HepG2 (cell line): ENCODE data around the gene TBX21. TPM values are rescaled to one million over a fixed set of nuclear protein-coding genes. Genes with fewer than 3 reads are reported as not detected.
A peak's percentile ranks its signal among the peaks of the same experiment; 100 is the strongest.

ENCODE experiments used
- EED ChIP-seq: sonication (generic); formaldehyde crosslinking; IDR thresholded peaks from 2 replicates; pipeline ENCODE4 v1.5.0; 2020; ENCODE audit warnings: mild to moderate bottlenecking, missing genetic modification reagents
- PATZ1 ChIP-seq: sonication (generic); formaldehyde crosslinking; IDR thresholded peaks from 2 replicates; pipeline ENCODE4 v1.4.0; 2020; ENCODE audit warnings: missing genetic modification reagents
- RAD21 ChIP-seq: fragments of 450-650 bp; formaldehyde crosslinking; IDR thresholded peaks from 2 replicates; pipeline ENCODE4 v1.5.0; 2020; ENCODE audit warnings: mild to moderate bottlenecking
- SIN3A ChIP-seq: IDR thresholded peaks from 2 replicates; pipeline ENCODE4 v1.6.1; 2011; ENCODE audit warnings: low read depth, mild to moderate bottlenecking, control low read depth, low read length, borderline replicate concordance
- TP53 ChIP-seq: sonication (generic); formaldehyde crosslinking; conservative IDR thresholded peaks from 2 replicates; pipeline ENCODE4 v1.4.0; 2020; ENCODE audit warnings: missing genetic modification reagents
- ZBTB33 ChIP-seq: sonication (generic); formaldehyde crosslinking; IDR thresholded peaks from 2 replicates; pipeline ENCODE4 v1.4.0; 2020; ENCODE audit warnings: missing genetic modification reagents
- ZBTB42 ChIP-seq: sonication (generic); formaldehyde crosslinking; IDR thresholded peaks from 2 replicates; pipeline ENCODE4 v1.5.0; 2020; ENCODE audit warnings: mild to moderate bottlenecking, missing genetic modification reagents
- ZNF232 ChIP-seq: sonication (generic); formaldehyde crosslinking; IDR thresholded peaks from 2 replicates; pipeline ENCODE4 v1.4.0; 2020; ENCODE audit warnings: missing genetic modification reagents, borderline replicate concordance
- ZNF407 ChIP-seq: sonication (generic); formaldehyde crosslinking; IDR thresholded peaks from one replicate; pipeline ENCODE4 v1.5.1; 2020; ENCODE audit warnings: mild to moderate bottlenecking, missing genetic modification reagents; ENCODE audit errors: not compliant biosample characterization
- ZNF891 ChIP-seq: sonication (generic); formaldehyde crosslinking; IDR thresholded peaks from 2 replicates; pipeline ENCODE4 v1.5.0; 2020; ENCODE audit warnings: mild to moderate bottlenecking, missing genetic modification reagents
- polyA plus RNA-seq, 8 experiments: library from polyadenylated mRNA; depleted of rRNA in 3 of 8; stranded (reverse) in 7 of 8; unstranded in 1 of 8; fragments of >200 nt; fragmentation: Illumina TruSeq in 4 of 8; extraction: Trizol in 4 of 8; gene quantifications; 2 replicates each; pipeline versions ENCODE4 v1.2.1 to v1.2.3, GENCODE V29; 2011 to 2016; ENCODE audit warnings: low read depth in 4 of 8, missing spikeins in 1 of 8, mixed read lengths in 1 of 8; ENCODE audit not compliant: insufficient read depth in 1 of 8
- total RNA-seq, 5 experiments: library from RNA; depleted of rRNA; stranded (reverse); fragments of >200 nt; fragmentation: Illumina TruSeq; extraction: Trizol; gene quantifications; 2 replicates each; pipeline ENCODE4 v1.2.3, GENCODE V29; 2016; ENCODE audit warnings: low read depth in 1 of 5

The TBX21 gene
- total and polyA plus RNA-seq, 2 of the 13 experiments (the other 11 are each of a cell fraction or from before 2014, with no cell fraction given) = not detected

GRCh38 chr17:47694581-47695428, 38.2 kb upstream of the TBX21 start (continued):
- TF ChIP-seq ZNF407 (no peak), RAD21 (CRISPR knock-in tag) (no peak), TP53 (CRISPR knock-in tag) (no peak), ZBTB33 (peak; percentile 46; the same call in 1 of the 2 replicates), EED (CRISPR knock-in tag) (no peak), SIN3A (no peak), ZNF891 (CRISPR knock-in tag) (peak; percentile 45; the same call in 1 of the 2 replicates), ZNF232 (CRISPR knock-in tag) (no peak), PATZ1 (no peak), ZBTB42 (CRISPR knock-in tag) (0 out of 2 replicates have a peak, but pooled peaks have one; percentile 9)
